NCI-H82 treated with DMSO at 0.1 percent for 48 hours (cell line): ENCODE results near the gene GSG1.
"Not testable (repeated sequence)": the region's sequence is repeated elsewhere in the genome, so short reads cannot be mapped to it uniquely, and the experiment has no call there.

ENCODE experiments used
- DNase-seq: peaks from one replicate; lab custom pipeline; 2025; ENCODE audit not compliant: unreplicated experiment; lab: John Stamatoyannopoulos, UW

The GSG1 gene

DNA sequence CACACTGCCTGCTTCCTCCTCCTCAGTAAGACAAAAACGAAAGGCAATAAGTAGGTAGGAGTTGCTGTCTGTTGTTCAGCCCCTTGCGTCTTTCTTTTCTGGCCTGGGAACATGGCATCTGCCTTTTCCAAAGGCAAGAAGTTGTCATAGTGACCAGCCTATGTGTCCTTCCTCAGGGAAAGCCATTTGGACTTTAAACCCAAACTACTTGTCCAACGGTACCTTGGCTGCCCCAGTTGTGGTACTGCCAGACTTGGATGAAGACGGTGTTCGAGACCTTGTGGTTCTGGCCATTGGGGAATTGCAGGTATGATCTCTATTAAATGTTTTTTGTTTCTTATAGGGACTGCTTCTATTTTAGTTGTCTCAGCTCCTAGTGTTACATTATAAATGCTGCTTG, 40.8 kb downstream of the GSG1 start:
- DNase-seq: no peak

DNA sequence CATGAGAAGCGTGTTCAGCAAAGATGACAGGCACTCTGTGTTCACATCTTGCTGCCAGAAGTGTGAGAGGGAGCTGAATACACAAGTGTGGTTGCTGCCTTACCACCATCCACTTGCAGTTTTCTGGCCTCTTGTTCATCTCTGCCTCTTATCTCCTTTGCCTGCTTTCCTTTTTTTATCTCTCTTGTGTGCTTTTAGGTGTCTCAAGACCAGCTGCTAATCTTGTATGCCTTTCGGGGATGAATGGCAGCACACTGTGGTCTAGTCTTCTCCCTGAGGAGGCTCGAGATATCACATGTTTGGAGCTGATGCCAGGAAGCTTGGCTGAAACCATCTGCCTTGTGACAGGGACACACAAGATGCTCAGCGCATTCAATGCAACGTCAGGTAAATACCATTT, 42.1 kb downstream of the GSG1 start:
- no peak for DNase-seq

DNA sequence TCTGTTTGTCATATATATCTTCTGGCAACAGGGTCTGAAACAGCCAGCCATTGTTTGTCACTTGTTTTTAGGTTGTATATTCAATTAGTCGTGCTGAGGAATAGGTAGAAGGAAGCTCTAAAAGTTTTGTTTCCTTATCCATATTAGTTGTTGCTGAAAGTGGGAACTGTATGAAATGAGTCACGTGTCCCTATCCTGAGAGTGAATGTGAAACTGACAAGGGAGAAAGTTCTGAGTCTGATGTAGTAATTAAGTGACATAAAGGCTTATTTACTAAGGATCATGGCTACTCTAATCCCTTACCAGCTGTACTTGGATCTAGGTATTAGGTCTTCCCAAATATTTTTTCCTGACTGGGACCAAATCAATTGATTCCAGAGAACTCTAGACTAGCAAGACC, 42.9 kb downstream of the GSG1 start:
- DNase-seq: peak; percentile 66

DNA sequence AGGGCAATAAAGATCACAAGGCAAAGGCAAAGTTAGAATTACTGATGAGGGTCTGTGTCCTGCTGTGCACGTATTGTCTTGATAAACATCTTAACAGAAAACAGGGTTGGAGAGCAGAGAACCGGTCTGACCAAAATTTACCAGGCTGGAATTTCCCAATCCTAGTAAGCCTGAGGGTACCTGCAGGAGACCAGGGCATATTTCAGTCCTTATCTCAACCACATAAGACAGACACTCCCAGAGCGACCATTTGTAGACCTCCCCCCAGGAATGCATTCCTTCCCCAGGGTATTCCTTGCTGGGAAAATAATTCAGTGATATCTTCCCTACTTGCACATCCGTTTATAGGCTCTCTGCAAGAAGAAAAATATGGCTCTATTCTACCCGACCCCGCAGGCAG, 49.9 kb downstream of the GSG1 start:
- not testable (repeated sequence) for DNase-seq

DNA sequence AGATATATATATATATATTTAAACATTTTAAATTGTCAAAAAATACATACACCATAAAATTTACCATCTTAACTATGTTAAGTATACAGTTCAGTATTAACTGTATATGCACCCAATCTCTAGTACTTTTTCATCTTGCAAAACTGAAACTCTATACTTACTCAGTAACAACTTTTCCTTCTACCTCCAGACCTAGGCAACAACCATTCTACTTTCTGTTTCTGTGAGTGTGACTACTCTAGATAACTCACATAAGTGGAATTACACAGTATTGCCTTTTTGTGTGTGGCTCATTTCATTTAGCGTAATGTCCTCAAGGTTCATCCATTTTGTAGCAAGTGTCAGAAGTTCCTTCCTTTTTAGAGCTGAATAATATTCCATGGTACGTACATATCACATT, 51.0 kb downstream of the GSG1 start:
- no peak for DNase-seq

DNA sequence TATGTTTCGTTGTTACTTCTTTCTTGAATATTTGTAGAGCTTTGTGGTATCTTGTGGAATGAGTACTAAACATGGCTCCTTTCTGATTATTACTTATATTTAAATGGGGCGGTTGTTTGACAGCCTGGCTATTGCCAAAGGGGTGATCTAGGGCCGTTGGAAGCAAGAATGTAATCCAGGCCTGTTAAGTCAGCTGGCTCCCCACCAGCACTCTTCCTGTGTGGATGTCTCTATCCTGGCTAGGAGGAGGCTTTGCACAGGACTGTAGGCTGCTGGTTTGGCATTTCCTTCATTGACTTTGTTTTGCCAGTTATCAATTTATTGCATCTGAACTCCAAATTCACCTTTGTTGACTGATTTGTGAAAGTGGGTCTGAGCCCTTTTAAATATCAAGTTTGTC, 53.7 kb downstream of the GSG1 start:
- DNase-seq: no peak

DNA sequence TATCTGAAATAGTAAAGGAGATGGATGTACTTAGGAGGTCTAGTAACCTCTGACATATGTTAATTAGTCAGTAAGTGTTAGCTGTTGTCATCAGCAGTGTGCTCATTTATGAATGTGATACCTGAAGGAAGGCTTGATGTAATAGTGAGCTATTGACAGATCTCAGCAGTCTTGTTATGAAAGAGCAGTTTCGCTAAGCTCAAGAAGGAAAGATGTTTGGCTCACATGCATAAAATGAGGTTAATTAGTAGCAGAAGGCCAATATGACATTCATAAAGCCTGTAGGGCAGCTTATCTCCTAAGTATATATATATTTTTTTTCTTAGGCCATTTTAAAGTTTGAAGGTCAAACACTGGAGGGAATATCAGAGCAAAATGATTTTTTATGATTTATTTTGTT, 56.5 kb downstream of the GSG1 start:
- DNase-seq: no peak

DNA sequence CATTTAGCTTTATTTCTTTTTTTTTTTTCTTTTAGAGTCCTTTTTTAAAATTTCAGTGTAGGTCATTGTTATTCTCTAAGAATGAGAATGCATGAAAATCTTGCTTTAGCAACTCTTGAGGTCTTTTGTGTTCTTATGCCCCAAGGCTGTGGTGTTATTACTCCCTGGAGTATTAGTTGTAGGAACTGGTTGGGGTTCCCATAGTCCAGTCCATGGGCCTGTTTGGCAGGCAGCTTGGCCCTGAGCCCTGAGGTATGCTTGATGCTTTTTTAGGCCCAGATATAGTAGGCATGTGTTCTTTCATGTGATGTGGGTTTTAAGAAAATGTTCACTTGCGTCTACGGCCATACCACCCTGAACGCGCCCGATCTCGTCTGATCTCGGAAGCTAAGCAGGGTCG, 57.7 kb downstream of the GSG1 start:
- DNase-seq: no peak

DNA sequence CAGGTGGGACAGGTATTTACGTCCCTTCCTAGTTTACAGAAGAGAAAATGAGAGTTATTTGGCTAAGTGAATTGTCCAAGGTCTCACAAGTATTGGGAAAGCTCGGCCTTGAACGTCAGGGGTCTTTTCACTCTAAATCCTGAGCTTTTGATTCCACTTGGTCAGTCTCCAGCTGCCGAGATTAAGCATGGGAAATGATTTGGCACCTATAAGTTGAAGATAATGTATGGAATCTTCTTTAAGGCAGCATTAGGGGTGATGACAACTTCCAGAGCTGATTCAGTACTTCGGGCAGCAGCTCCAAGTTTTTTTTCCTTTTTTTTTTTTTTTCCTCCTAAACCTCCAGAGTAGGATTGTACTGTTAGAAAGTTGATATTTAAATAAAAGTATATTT, 58.6 kb downstream of the GSG1 start:
- no peak for DNase-seq

DNA sequence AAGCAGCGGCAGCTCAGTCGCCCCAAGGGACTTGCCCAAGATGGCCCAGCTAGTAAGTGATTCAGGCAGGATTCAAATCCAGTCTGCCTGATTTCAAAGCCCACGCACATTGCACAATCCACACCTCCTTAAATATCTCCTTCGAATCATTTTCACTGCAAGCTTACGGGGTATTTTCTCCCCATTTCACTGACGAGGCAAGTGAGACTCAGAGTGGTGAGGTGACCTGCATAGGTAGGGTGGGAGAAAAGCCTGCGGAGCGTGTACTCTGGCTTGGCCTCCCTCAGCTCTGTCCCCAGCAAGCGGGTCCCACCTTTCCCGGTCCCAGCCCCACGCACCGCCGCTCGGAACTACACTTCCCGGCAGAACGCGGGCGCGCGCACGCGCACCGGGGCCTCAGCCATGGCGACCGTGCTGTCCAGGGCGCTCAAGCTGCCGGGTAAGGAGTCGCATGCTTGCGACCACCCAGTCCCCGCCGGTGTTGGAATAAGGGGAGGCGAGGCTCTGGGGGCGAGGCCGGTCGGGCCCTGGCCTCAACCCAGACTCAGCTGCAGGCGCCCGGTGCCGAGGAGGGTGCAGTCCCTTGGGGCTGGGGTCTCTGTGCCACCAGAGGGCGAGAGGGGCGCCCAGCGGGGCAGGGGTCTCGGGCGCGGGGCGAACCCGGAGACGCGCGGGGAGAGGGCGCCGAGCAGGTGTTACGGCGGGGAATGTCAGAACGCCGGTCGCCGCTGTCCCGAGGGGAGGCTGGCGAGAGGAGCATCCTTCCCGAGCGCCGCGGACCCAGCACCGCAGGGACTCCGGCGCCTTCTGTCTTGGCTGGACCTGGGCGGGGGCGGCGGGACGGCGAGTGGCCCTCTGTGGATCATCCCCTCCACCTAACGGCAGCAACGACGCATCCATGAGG, 59.2 kb downstream of the GSG1 start, which contains the start of gene FAM234B:
TSS of gene FAM234B (plus strand) at position 380 of the 904 bp plus-strand sequence. CDS start at position 403, 23 bp downstream.
- DNase-seq: peak; percentile 44

DNA sequence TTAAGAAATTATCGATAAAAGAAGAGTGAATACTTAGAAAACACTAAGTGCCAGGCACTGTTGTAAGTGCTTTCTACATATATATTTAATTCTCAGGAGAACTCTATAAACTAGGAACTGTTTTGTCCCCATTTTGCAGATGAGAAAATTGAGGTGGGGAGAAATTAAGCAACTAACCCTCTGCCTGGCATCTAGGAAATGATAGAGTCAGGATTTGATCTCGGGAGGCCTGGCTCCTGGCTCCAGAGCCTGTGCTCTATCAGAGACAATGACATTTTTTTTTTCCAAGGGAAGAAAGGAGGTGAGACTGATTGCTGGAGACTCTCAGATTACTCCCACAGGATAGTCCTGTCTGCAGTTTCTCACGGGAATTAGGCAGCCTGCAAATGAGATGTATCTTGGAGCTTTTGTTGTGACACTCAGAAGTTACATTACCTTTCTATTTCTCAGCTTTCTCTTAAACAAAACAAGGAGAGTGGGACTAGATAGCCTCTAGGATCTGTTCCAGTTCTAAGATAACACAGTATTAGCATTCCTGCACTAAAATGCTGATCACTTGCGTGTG, 60.7 kb downstream of the GSG1 start:
- no peak for DNase-seq

DNA sequence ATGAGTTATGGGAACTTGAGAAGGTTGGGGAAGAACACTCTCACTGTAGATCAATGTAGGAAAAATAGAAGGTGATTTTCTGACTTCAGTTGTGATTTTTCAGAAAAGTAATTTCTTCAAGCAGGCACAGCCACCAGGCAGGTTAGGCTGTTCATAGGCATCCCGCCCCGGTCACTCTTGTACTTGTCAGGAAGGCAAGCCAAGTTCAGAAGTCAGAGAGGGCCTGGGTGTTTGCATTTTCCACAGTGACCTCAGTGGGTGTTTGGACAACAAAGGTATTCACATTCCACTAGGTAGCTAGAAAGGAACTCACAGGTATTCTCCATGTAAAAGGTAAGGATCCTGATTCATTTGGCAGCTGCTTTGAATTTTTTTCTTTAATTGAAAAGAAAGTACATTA, 62.2 kb downstream of the GSG1 start:
- no peak for DNase-seq

DNA sequence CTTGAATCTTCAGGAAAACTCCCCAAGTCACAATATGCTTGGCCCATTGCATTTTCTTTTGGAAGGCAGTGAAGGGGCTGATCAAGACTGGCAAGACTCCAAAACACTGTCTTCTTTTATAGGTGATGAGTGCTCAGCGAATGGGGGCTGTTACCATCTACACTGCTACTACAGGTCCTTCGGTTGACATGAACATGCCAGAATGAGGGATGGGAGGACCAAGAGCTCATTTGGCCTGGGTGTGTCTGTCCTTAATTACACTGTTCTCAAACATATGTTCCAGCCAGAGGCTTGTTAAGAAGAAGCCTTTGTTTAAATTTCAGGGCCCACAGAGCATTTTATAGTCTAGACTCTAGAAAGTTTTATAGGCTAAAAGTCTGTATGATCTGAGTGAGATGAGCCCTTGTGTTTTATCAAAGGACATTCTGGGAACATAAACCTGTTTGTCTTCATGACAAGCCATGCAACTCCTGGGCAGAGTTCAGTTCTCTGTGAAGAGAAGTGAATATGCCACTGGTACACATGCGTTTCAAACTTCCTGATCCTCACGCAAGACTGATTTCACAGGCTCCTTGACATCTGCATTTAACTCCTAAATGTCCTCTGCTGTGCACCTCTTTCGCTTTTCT, 64.0 kb downstream of the GSG1 start:
- no peak for DNase-seq

DNA sequence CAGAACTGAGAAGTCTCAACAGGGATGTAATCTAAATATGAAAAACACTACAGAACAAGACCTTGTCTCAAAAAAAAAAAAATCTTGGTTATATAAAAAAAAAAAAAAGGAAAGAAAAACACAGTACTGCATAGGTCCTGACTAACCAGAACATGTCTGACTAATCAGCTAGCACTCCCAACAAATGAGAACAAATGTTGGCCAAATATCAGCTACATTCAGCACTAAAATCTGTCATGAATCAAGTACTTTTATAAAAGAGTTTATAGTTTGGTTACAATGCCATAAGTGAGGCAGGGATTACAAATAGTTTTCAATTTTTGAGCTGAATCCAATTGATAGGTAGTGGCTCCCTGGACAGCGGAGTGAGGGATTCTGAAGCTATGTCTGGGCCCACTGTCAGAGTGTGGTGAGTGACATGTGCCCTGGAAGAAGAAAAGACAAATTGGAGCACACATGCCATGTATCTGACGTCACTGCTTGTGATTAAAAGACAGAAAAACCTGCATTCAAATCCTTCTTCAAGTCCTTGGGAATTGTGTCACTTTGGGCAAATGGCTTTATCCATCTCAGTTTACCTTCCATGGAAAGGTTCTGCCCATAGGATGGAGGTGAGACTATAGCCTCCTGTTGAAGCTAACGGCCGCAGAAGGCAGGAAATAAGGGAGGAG, 64.8 kb downstream of the GSG1 start:
- no peak for DNase-seq

DNA sequence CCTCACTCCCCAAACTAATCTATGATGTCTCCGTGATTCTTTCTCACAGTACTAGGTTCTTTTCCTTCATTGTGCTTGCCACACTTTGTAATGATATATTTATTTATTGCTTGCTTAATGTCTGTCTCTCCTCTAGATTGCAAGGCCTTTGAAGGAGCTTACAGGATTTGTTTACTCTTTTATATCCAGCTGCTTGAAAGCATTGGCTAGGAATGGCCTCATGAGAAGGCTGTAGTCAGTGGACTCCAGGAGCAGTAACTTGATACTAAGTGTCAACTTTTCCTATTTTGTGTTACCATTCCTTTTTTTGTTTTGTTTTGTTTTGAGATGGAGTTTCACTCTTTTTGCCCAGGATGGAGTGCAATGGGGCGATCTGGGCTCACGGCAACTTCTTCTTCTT, 66.6 kb downstream of the GSG1 start:
- DNase-seq: no peak

DNA sequence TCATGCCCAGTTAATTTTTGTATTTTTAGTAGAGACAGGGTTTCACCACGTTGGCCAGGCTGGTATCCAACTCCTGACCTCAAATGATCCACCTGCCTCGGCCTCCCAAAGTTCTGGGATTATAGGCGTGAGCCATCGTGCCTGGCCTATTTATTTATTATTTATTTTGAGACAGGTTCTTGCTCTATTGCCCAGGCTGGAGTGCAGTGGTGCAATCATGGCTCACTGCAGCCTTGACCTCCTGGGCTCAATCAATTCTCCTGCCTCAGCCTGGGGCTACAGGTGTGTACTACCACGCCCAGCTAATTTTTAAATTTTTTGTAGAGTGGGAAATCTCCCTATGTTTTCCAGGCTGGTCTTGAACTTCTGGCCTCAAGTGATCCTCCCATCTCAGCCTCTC, 68.1 kb downstream of the GSG1 start:
- not testable (repeated sequence) for DNase-seq
